Kidney epithelial cell (primary cell): ENCODE results near the gene PHLDA2. TPM values are rescaled to one million over a fixed set of nuclear protein-coding genes. Genes with fewer than 3 reads are reported as not detected.

Experiments used
- DNase-seq: peaks from one replicate; pipeline ENCODE4 v3.0.0-alpha.2; 2010; ENCODE audit warnings: low read depth
- H3K27me3 ChIP-seq: 2 replicates; pipeline ENCODE4 v1.6.0; 2011; ENCODE audit warnings: low read length; ENCODE audit not compliant: control insufficient read depth, insufficient read depth
- H3K36me3 ChIP-seq: 2 replicates; pipeline ENCODE4 v1.5.1; 2011; ENCODE audit warnings: low read length; ENCODE audit not compliant: control insufficient read depth, insufficient read depth
- H3K4me3 ChIP-seq: 2 replicates; pipeline ENCODE4 v1.5.1; 2011; ENCODE audit warnings: low read depth, mild to moderate bottlenecking, control low read depth, low read length
- total RNA-seq: library from RNA; depleted of rRNA; stranded (reverse); fragments of >200 nt; gene quantifications from 2 replicates; pipeline ENCODE4 v1.2.3, GENCODE V29; 2015
- TF ChIP-seq, protein P1 (sequence below): IDR thresholded peaks from 2 replicates; pipeline ENCODE4 v1.5.1; 2011; ENCODE audit warnings: mild to moderate bottlenecking, moderate library complexity, low read length, control low read depth, inconsistent platforms; ENCODE audit not compliant: insufficient read depth, poor library complexity, severe bottlenecking

PHLDA2 gene
- total RNA-seq, 1 donor from 2014 or later: 32.8 TPM

DNA sequence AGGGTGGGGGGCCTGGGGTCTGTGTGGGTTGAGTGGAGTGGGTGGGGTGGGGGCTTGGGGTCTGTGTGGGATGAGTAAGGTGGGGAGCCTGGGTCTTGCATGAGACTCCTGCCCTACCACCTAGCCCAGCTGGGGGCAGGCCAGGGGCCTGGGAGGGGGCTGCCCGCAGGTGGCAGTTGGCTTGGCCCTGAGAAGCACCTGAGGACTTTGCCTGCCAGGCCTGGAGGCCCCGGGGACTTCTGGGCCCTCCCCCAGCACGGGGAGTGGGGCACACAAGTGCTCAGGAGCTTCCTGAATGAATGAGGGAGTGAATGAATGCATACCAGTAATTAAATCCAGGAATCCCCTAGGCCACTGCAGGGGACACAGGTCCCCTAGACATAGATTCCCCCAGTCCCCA is 6.6 kb downstream of the PHLDA2 start:
- no peak overlapping the region for H3K4me3 ChIP-seq
- no peak for DNase-seq
- TF ChIP-seq, protein P1, sequence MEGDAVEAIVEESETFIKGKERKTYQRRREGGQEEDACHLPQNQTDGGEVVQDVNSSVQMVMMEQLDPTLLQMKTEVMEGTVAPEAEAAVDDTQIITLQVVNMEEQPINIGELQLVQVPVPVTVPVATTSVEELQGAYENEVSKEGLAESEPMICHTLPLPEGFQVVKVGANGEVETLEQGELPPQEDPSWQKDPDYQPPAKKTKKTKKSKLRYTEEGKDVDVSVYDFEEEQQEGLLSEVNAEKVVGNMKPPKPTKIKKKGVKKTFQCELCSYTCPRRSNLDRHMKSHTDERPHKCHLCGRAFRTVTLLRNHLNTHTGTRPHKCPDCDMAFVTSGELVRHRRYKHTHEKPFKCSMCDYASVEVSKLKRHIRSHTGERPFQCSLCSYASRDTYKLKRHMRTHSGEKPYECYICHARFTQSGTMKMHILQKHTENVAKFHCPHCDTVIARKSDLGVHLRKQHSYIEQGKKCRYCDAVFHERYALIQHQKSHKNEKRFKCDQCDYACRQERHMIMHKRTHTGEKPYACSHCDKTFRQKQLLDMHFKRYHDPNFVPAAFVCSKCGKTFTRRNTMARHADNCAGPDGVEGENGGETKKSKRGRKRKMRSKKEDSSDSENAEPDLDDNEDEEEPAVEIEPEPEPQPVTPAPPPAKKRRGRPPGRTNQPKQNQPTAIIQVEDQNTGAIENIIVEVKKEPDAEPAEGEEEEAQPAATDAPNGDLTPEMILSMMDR: no peak

GRCh38 chr11:2921742-2922493 is 7.3 kb downstream of the PHLDA2 start:
- Histone ChIP-seq H3K27me3 (no peaks in the 10 kb centered on the region), H3K4me3 (no peak overlapping the region), H3K36me3 (no peaks in the 10 kb centered on the region)
- no peak for DNase-seq
- TF ChIP-seq, protein P1: no peak

More for the DNA sequence above, 6.6 kb downstream of the PHLDA2 start:
- no peaks in the 10 kb centered on the region for H3K27me3 ChIP-seq
- no peaks in the 10 kb centered on the region for H3K36me3 ChIP-seq

- TF ChIP-seq, protein P1: no peak
- DNase-seq: no peak
- Histone ChIP-seq H3K36me3 (no peaks in the 10 kb centered on the region), H3K27me3 (no peaks in the 10 kb centered on the region), H3K4me3 (no peak overlapping the region)
Observed at GRCh38 chr11:2921261-2921660, 8.0 kb downstream of the PHLDA2 start.

DNA sequence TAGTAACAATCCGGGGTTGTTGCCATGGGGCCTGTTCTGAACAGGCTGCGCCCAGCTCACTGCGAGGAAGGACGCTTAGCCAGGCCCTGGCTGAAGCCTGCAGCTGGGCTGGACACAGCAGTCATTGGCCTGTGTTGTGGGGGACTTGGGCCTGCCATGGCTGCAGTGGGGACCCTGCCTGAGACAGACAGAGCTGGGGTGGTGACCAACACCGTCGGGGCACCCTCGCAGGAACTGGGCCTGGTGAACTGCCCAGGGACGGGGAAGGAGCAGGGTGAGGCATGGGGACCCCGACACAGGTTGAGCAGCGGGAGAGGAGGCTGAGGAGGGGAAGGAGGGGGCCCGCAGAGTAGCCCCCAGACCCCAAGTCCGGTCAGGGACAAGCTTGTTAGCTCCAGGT is 8.9 kb downstream of the PHLDA2 start:
- Histone ChIP-seq H3K4me3 (no peak overlapping the region), H3K27me3 (no peaks in the 10 kb centered on the region), H3K36me3 (no peaks in the 10 kb centered on the region)
- DNase-seq: no peak
- TF ChIP-seq, protein P1: no peak

- no peaks in the 10 kb centered on the region for H3K27me3 ChIP-seq
- H3K36me3 ChIP-seq: no peaks in the 10 kb centered on the region
- no peak overlapping the region for H3K4me3 ChIP-seq
- no peak for DNase-seq
- TF ChIP-seq, protein P1: no peak
Observed at GRCh38 chr11:2919837-2920236, 9.4 kb downstream of the PHLDA2 start.

DNA sequence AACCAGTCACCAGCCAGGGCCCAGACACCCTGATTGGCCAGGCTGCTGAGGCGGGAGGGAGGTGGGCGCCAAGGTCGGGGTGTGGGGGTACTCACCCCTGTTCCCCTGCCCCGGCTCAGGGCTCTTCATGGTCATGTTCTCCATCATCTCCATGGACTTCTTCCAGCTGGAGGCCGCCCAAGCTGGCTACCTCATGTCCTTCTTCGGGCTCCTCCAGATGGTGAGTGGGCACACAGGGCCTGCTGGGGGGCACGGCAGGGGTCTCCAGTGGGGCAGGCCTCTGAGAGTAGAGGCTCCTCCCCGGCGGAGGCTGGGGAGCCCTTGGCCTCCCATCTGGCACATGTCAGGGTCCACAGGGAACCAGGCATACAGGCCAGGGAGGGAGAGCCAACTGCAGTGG is 10.0 kb downstream of the PHLDA2 start:
- TF ChIP-seq, protein P1: no peak
- Histone ChIP-seq H3K4me3 (no peak overlapping the region), H3K36me3 (no peaks in the 10 kb centered on the region), H3K27me3 (no peaks in the 10 kb centered on the region)
- no peak for DNase-seq
